ENCODE results near the gene PRSS21.

Gene PRSS21

GRCh38 chr16:2816751-2817339, at the start of gene PRSS21:
Gene PRSS21, plus strand, starts transcription at chr16:2817237. Its CDS starts 32 bp downstream, at chr16:2817269.
- peak in 1 of 2 donors; percentile 42 for DNase-seq

- DNase-seq = no peak
These were observed 49.1 kb upstream of the PRSS21 start for GRCh38 chr16:2767891-2768290.

GRCh38 chr16:2768403-2769089, 48.5 kb upstream of the PRSS21 start:
- DNase-seq = no peak

GRCh38 chr16:2769100-2769529, 47.9 kb upstream of the PRSS21 start:
- DNase-seq = no peak

GRCh38 chr16:2769675-2770056, 47.4 kb upstream of the PRSS21 start:
- DNase-seq = no peak

GRCh38 chr16:2770057-2770951, 46.7 kb upstream of the PRSS21 start:
- peak in 1 of 2 donors; percentile 20 for DNase-seq

- no peak for DNase-seq
These were observed 45.3 kb upstream of the PRSS21 start for GRCh38 chr16:2771496-2772402.

- no peak for DNase-seq
These were observed 43.7 kb upstream of the PRSS21 start for GRCh38 chr16:2773188-2773968.

- no peak for DNase-seq
These were observed 42.7 kb upstream of the PRSS21 start for GRCh38 chr16:2774161-2774891.

- DNase-seq = no peak
These were observed 41.8 kb upstream of the PRSS21 start for GRCh38 chr16:2775131-2775716.

- DNase-seq = no peak
These were observed 41.1 kb upstream of the PRSS21 start for GRCh38 chr16:2775765-2776499.

- peak in 1 of 2 donors; percentile 44 for DNase-seq
These were observed 40.4 kb upstream of the PRSS21 start for GRCh38 chr16:2776500-2777139.

GRCh38 chr16:2777231-2777902, 39.7 kb upstream of the PRSS21 start, which contains the start of gene ELOB:
Gene ELOB, minus strand, starts transcription at chr16:2777280. Its CDS starts 41 bp downstream, at chr16:2777239.
- DNase-seq = peak; percentile 91

- peak in 1 of 2 donors; percentile 47 for DNase-seq
These were observed 39.0 kb upstream of the PRSS21 start for GRCh38 chr16:2777903-2778629.

GRCh38 chr16:2778630-2778958, 38.4 kb upstream of the PRSS21 start:
- no peak for DNase-seq

- no peak for DNase-seq
These were observed 37.7 kb upstream of the PRSS21 start for GRCh38 chr16:2779151-2779920.

Data from stimulated activated CD4-positive, alpha-beta T cell treated with anti-CD3 and anti-CD28 coated beads, Interleukin-2, amount 100 ng/mL, for 24 hours (primary cell).